Esophagus muscularis mucosa (tissue), 4 donors: ENCODE results near the gene GTF2IRD1. TPM values are rescaled to one million over a fixed set of nuclear protein-coding genes. Genes with fewer than 3 reads are reported as not detected.
"Not testable (repeated sequence)": the region's sequence is repeated elsewhere in the genome, so short reads cannot be mapped to it uniquely, and the experiment has no call there.

Experiments used
- DNase-seq: peaks from one replicate; pipeline ENCODE4 v3.0.0-alpha.2; 2017; ENCODE audit errors: extremely low spot score
- H3K27ac ChIP-seq, 4 donors: fragments of 200-600 bp; sonication (generic); replicated peaks in 1 of 4; 1 replicate in 3 of 4; 2 replicates in 1 of 4; pipeline ENCODE4 v1.5.1; 2016 to 2019; ENCODE audit warnings: mild to moderate bottlenecking in 1 of 4
- H3K27me3 ChIP-seq, 4 donors: fragments of 200-600 bp; sonication (generic); one replicate each; pipeline versions ENCODE4 v1.5.1 to v1.6.0; 2016 to 2019
- H3K36me3 ChIP-seq, 4 donors: fragments of 200-600 bp; sonication (generic); one replicate each; pipeline ENCODE4 v1.5.1; 2016 to 2019
- H3K4me1 ChIP-seq, 4 donors: fragments of 200-600 bp; sonication (generic); one replicate each; pipeline ENCODE4 v1.5.1; 2016 to 2019
- H3K4me3 ChIP-seq, 4 donors: fragments of 200-600 bp; sonication (generic); 1 replicate in 2 of 4; 2 replicates in 2 of 4; pipeline ENCODE4 v1.5.1; 2016 to 2019; ENCODE audit warnings: mild to moderate bottlenecking in 4 of 4, moderate library complexity in 1 of 4
- H3K9me3 ChIP-seq, 4 donors: fragments of 200-600 bp; sonication (generic); 1 replicate in 3 of 4; 2 replicates in 1 of 4; pipeline ENCODE4 v1.5.1; 2016 to 2019
- EP300 ChIP-seq: sonication (generic); formaldehyde crosslinking; IDR thresholded peaks from one replicate; pipeline ENCODE4 v1.6.1; 2017; ENCODE audit warnings: antibody characterized with exemption
- POLR2A ChIP-seq: fragments of 450-650 bp; IDR thresholded peaks from one replicate; pipeline ENCODE4 v1.6.1; 2017; ENCODE audit warnings: antibody characterized with exemption, moderate library complexity, mild to moderate bottlenecking, low read depth
- POLR2AphosphoS5 ChIP-seq, 2 donors: sonication (generic); formaldehyde crosslinking; IDR thresholded peaks; one replicate each; pipeline ENCODE4 v1.6.1; 2017; ENCODE audit warnings: antibody characterized with exemption in 2 of 2
- WGBS: methylation state at CpG from one replicate; pipeline ENCODE4 v1.1.5; 2018; 5-methylcytosine and 5-hydroxymethylcytosine counted together
- intact Hi-C: fragments of 100-400 bp; cut with DNase I; formaldehyde crosslinking; loops from one replicate; pipeline ENCODE4 v1.15.1; 2023
- total RNA-seq, 4 donors: library from RNA; depleted of rRNA; stranded (reverse); fragments of >200 nt; gene quantifications; one replicate each; pipeline versions ENCODE4 v1.1.0 to v1.2.1, GENCODE V29; 2016
- TF ChIP-seq, protein P1 (sequence below), 3 experiments: fragments of 200-600 bp in 2 of 3; fragments of 450-650 bp in 1 of 3; sonication (generic) in 2 of 3; IDR thresholded peaks; one replicate each; pipeline ENCODE4 v1.5.1; 2017 to 2019; ENCODE audit warnings: antibody characterized with exemption in 3 of 3, mild to moderate bottlenecking in 2 of 3, moderate library complexity in 1 of 3

Gene GTF2IRD1
- total RNA-seq, 4 donors from 2014 or later: 20.8 to 24.0 (median 22.0) TPM

DNA sequence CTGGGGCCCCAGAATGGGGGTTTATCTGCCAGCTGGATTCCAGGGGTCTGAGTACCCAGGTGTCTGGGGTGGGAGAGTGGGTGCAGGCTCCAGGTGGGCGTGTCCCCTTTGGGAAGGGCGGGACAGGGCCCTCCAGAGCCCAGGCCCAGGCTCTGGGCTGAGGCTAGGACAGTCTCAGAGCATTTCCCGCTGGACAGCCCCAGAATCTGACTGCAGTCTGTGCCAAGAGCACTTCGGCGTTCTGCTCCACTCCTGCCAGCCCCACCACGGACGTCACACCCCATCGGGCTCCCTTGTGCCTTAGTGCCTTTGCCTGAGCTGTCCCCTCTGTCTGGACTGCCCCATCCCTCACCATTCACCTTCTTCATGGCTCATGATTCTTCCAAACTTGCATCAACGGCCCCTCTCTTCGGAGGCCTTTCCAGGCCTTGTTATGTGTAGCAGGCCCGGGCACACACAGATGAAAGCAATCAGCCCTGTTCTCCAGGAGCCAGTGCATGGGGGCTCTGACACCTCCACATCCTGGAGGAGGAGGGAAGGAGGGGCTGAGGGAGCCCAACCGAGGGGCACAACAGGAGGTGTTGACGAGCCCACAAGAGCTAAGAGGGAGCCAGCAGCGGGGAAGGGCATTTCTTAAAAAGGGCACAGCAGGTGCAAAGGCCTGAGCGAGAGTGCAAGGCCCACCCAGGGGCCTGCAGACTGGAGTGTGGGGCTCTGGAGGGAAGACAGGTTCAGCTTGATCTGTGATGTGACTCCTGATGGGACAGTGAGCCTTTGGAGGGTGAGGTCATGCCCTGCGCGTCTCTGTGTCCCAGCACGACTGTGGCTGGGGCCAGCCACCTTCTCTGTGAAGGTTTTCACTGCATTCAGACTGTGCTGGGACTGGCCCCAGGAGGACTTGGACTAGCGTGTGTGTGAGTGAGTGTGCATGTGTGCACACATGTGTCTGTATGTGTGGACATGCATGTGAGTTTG is 41.7 kb downstream of the GTF2IRD1 start:
- H3K36me3 ChIP-seq: no peaks in the 10 kb centered on the region
- no peaks in the 10 kb centered on the region for H3K27me3 ChIP-seq
- 68% methylated on average over 18 of the region's 19 CpGs for WGBS
- H3K4me3 ChIP-seq: no peak overlapping the region
- no peak for DNase-seq
- intact Hi-C loops: no loop called here
- TF ChIP-seq POLR2AphosphoS5 (IDR thresholded peaks at IDR 0.05) (no peak), POLR2A (no peak), EP300 (no peak)
- TF ChIP-seq, protein P1, sequence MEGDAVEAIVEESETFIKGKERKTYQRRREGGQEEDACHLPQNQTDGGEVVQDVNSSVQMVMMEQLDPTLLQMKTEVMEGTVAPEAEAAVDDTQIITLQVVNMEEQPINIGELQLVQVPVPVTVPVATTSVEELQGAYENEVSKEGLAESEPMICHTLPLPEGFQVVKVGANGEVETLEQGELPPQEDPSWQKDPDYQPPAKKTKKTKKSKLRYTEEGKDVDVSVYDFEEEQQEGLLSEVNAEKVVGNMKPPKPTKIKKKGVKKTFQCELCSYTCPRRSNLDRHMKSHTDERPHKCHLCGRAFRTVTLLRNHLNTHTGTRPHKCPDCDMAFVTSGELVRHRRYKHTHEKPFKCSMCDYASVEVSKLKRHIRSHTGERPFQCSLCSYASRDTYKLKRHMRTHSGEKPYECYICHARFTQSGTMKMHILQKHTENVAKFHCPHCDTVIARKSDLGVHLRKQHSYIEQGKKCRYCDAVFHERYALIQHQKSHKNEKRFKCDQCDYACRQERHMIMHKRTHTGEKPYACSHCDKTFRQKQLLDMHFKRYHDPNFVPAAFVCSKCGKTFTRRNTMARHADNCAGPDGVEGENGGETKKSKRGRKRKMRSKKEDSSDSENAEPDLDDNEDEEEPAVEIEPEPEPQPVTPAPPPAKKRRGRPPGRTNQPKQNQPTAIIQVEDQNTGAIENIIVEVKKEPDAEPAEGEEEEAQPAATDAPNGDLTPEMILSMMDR (IDR thresholded peaks at IDR 0.05): no peak
- peaks cover 0 to 3% (median 0%) of the 10 kb centered on the region in 4 donors for H3K9me3 ChIP-seq
- peak overlapping the region in 1 of 4 donors; percentile 21 for H3K27ac ChIP-seq
- H3K4me1 ChIP-seq: peaks cover 8 to 15% (median 10%) of the 10 kb centered on the region in 4 donors

DNA sequence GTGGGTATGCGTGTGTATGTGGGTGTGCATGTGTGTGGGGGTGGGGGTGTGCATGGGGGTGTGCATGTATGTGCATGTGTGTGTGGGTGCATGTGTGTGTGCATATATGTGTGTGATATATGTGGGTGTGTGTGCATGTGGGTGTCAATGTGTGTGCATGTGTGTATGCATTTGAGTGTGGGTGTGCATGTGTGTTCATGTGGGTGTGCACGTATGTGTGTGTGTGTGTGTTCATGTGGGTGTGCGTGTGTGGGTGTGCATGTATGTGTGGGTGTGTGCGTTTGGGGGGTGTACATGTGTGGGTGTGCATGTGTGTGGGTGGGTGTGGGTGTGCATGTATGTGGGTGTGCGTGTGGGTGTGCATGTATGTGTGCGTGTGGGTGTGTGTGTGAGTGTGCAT is 42.6 kb downstream of the GTF2IRD1 start:
- Histone ChIP-seq H3K4me1 (peaks cover 12 to 22% (median 14%) of the 10 kb centered on the region in 4 donors), H3K27me3 (no peaks in the 10 kb centered on the region), H3K36me3 (no peaks in the 10 kb centered on the region), H3K4me3 (no peak overlapping the region), H3K27ac (no peak overlapping the region), H3K9me3 (peaks cover 0 to 3% (median 0%) of the 10 kb centered on the region in 4 donors)
- intact Hi-C loops: no loop called here
- WGBS: 91% methylated on average over 6 of the region's 6 CpGs
- TF ChIP-seq POLR2A (no peak), POLR2AphosphoS5 (IDR thresholded peaks at IDR 0.05) (no peak), EP300 (no peak)
- TF ChIP-seq, protein P1 (IDR thresholded peaks at IDR 0.05): no peak
- no peak for DNase-seq

DNA sequence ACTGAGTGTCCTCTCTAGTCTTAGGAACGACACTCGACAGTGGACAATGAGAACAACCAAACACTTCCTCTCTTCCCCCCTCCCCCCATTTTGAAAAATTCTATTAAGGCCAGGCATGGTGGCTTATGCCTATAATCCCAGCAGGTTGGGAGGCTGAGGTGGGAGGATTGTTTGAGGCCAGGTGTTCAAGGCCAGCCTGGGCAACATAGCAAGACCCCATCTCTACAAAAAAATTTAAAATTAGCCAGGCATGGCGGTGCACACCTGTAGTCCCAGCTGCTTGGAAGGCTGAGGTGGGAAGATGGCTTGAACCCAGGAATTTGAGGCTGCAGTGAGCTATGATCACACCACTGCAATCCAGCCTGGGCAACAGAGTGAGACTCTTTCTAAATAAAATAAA is 43.1 kb downstream of the GTF2IRD1 start:
- 82% methylated on average over 3 of the region's 3 CpGs for whole genome bisulfite sequencing
- H3K36me3 ChIP-seq, H3K27me3 ChIP-seq, intact Hi-C loops, H3K27ac ChIP-seq, H3K9me3 ChIP-seq, DNase-seq, H3K4me3 ChIP-seq: not testable (repeated sequence)
- H3K4me1 ChIP-seq: peaks cover 16 to 27% (median 19%) of the 10 kb centered on the region in 4 donors

DNA sequence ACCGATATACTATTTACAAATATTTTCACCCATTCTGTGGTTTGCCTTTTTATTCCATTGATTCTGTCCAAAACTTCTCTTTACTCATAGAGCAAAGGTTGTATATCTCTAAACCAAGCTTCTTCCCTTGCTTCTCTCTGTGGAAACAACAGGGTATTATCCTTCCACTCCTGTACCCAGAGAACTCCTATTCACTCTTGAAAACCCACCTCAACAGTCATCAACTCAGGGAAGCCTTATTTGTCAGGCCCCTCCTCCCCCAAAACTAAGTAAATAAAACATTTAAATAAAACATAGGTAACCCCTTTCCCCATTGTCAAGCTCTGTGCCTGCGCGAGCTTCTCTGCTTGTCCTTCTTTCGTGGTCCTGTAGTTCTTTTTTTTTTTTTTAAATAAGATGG is 44.6 kb downstream of the GTF2IRD1 start:
- WGBS: 99% methylated on average over 4 of the region's 4 CpGs
- no peaks in the 10 kb centered on the region for H3K36me3 ChIP-seq
- no peaks in the 10 kb centered on the region for H3K27me3 ChIP-seq
- H3K4me1 ChIP-seq: peaks cover 17 to 39% (median 30%) of the 10 kb centered on the region in 4 donors
- no peak overlapping the region for H3K27ac ChIP-seq
- no peaks in the 10 kb centered on the region for H3K9me3 ChIP-seq
- intact Hi-C loops: no loop called here
- TF ChIP-seq POLR2AphosphoS5 (IDR thresholded peaks at IDR 0.05) (no peak), POLR2A (no peak)
- TF ChIP-seq, protein P1 (IDR thresholded peaks at IDR 0.05): no peak
- DNase-seq: no peak
- no peak overlapping the region for H3K4me3 ChIP-seq

DNA sequence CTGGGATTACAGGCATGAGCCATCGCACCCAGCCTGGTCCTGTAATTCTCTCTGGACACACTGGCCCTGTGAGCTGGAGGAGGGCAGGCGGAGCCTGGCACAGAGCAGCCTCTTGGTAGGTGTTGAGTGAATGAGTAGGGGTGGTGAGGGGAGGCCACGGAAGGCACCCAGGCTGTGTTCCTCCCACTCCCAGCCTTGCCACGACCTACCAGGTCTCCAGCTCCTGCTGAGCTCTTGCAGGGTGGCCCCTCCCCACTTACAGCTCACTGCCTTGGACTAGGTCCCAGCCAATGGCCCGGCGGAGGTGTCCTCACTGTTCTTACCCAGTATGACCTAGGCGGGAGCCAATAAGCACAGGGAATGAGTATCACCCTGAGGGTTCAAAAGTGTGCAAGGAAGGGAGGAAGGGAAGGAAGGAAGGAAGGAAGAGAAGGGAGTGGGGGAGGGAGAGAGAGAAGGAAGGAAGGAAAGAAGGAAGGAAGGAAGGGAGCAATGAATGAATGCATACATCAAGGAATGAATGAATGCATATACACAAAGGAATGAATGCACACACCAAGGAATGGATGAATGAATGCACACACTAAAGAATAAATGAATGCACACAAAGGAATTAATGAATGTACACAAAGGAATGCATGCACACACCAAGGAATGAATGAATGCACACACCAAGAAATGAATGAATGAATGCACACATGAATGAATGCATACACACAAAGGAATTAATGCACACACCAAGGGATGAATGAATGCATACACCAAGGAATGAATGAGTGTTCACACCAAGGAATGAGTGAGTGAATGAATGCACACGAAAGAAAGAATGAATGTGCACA is 45.5 kb downstream of the GTF2IRD1 start:
- WGBS: 79% methylated on average over 8 of the region's 8 CpGs
- Histone ChIP-seq H3K4me1 (peaks cover 17 to 39% (median 30%) of the 10 kb centered on the region in 4 donors), H3K27me3 (no peaks in the 10 kb centered on the region), H3K36me3 (no peaks in the 10 kb centered on the region), H3K27ac (no peak overlapping the region), H3K9me3 (no peaks in the 10 kb centered on the region), H3K4me3 (no peak overlapping the region)
- intact Hi-C loops: no loop called here
- no peak for TF ChIP-seq EP300
- TF ChIP-seq POLR2AphosphoS5 (IDR thresholded peaks at IDR 0.05): no peak
- no peak for TF ChIP-seq POLR2A
- TF ChIP-seq, protein P1 (IDR thresholded peaks at IDR 0.05): no peak
- DNase-seq: no peak
